Measurements from ENCODE around the gene NDRG3.

The NDRG3 gene

GRCh38 chr20:36744243-36744642, 1.6 kb downstream of the NDRG3 start:
- TF ChIP-seq EZH2phosphoT487 (IDR thresholded peaks at IDR 0.05; ENCODE audit: low read length) (no peak), EZH2 (optimal IDR thresholded peaks at IDR 0.05; ENCODE audit: low read depth, low read length) (no peak), CTCF (IDR thresholded peaks at IDR 0.05; ENCODE audit: low read length) (no peak)
- no peak overlapping the region for H3K27ac ChIP-seq (ENCODE audit: low read length)
- H3F3A ChIP-seq (ENCODE audit: insufficient read depth, low read length) = peaks cover 7% of the 10 kb centered on the region
- H3K4me1 ChIP-seq (ENCODE audit: low read length) = peaks cover 10% of the 10 kb centered on the region
- no peak for DNase-seq
- H3K27me3 ChIP-seq (replicated peaks; ENCODE audit: insufficient read depth, low read length) = no peaks in the 10 kb centered on the region
- no peak overlapping the region for H2AFZ ChIP-seq (ENCODE audit: low read length)
- no peaks in the 10 kb centered on the region for H3K36me3 ChIP-seq (replicated peaks; ENCODE audit: insufficient read depth, low read length)
- no peak overlapping the region for H3K4me3 ChIP-seq (ENCODE audit: low read length)
- H3K79me2 ChIP-seq (ENCODE audit: low read length) = 0 out of 2 replicates have a peak, but pooled peaks cover 4% of the 10 kb centered on the region
- no peaks in the 10 kb centered on the region for H3K9me3 ChIP-seq (replicated peaks; ENCODE audit: insufficient read depth, low read length)
- H3K9ac ChIP-seq (ENCODE audit: low read length) = no peak overlapping the region
- no peaks in the 10 kb centered on the region for H4K20me1 ChIP-seq (ENCODE audit: insufficient read depth, low read length)
- H3K9me2 ChIP-seq (replicated peaks; ENCODE audit: insufficient read depth, low read length) = no peaks in the 10 kb centered on the region
- no peak overlapping the region for H3K4me2 ChIP-seq (ENCODE audit: low read depth, low read length)

GRCh38 chr20:36742558-36742957, 3.3 kb downstream of the NDRG3 start:
- no peaks in the 10 kb centered on the region for H3K36me3 ChIP-seq (replicated peaks; ENCODE audit: insufficient read depth, low read length)
- no peaks in the 10 kb centered on the region for H4K20me1 ChIP-seq (ENCODE audit: insufficient read depth, low read length)
- H3K27ac ChIP-seq (ENCODE audit: low read length) = no peak overlapping the region
- H3K4me1 ChIP-seq (ENCODE audit: low read length) = peaks cover 10% of the 10 kb centered on the region
- H3K27me3 ChIP-seq (replicated peaks; ENCODE audit: insufficient read depth, low read length) = no peaks in the 10 kb centered on the region
- no peak overlapping the region for H2AFZ ChIP-seq (ENCODE audit: low read length)
- no peak overlapping the region for H3K4me3 ChIP-seq (ENCODE audit: low read length)
- no peak for DNase-seq
- H3K9me2 ChIP-seq (replicated peaks; ENCODE audit: insufficient read depth, low read length) = no peaks in the 10 kb centered on the region
- TF ChIP-seq CTCF (IDR thresholded peaks at IDR 0.05; ENCODE audit: low read length) (no peak), EZH2 (optimal IDR thresholded peaks at IDR 0.05; ENCODE audit: low read depth, low read length) (no peak), EZH2phosphoT487 (IDR thresholded peaks at IDR 0.05; ENCODE audit: low read length) (no peak)
- no peak overlapping the region for H3K9ac ChIP-seq (ENCODE audit: low read length)
- no peak overlapping the region for H3K4me2 ChIP-seq (ENCODE audit: low read depth, low read length)
- no peaks in the 10 kb centered on the region for H3K9me3 ChIP-seq (replicated peaks; ENCODE audit: insufficient read depth, low read length)
- H3K79me2 ChIP-seq (ENCODE audit: low read length) = 0 out of 2 replicates have a peak, but pooled peaks cover 9% of the 10 kb centered on the region
- peaks cover 7% of the 10 kb centered on the region for H3F3A ChIP-seq (ENCODE audit: insufficient read depth, low read length)

GRCh38 chr20:36741072-36741471, 4.8 kb downstream of the NDRG3 start:
- Histone ChIP-seq H3F3A (ENCODE audit: insufficient read depth, low read length) (peaks cover 7% of the 10 kb centered on the region), H3K9ac (ENCODE audit: low read length) (no peak overlapping the region), H3K27me3 (replicated peaks; ENCODE audit: insufficient read depth, low read length) (no peaks in the 10 kb centered on the region), H3K79me2 (ENCODE audit: low read length) (0 out of 2 replicates have a peak, but pooled peaks cover 10% of the 10 kb centered on the region), H2AFZ (ENCODE audit: low read length) (no peak overlapping the region), H3K4me2 (ENCODE audit: low read depth, low read length) (no peak overlapping the region), H3K27ac (ENCODE audit: low read length) (no peak overlapping the region), H3K4me1 (ENCODE audit: low read length) (peaks cover 6% of the 10 kb centered on the region; the same call in 1 of the 2 replicates), H3K36me3 (replicated peaks; ENCODE audit: insufficient read depth, low read length) (no peaks in the 10 kb centered on the region), H4K20me1 (ENCODE audit: insufficient read depth, low read length) (no peaks in the 10 kb centered on the region), H3K9me2 (replicated peaks; ENCODE audit: insufficient read depth, low read length) (no peaks in the 10 kb centered on the region), H3K4me3 (ENCODE audit: low read length) (no peak overlapping the region), H3K9me3 (replicated peaks; ENCODE audit: insufficient read depth, low read length) (no peaks in the 10 kb centered on the region)
- no peak for DNase-seq
- TF ChIP-seq CTCF (IDR thresholded peaks at IDR 0.05; ENCODE audit: low read length) = no peak
- no peak for TF ChIP-seq EZH2phosphoT487 (IDR thresholded peaks at IDR 0.05; ENCODE audit: low read length)
- no peak for TF ChIP-seq EZH2 (optimal IDR thresholded peaks at IDR 0.05; ENCODE audit: low read depth, low read length)
